HFFc6 (cell line): Measurements from ENCODE around the gene ECHDC1. TPM values are rescaled to one million over a fixed set of nuclear protein-coding genes. Genes with fewer than 3 reads are reported as not detected.
"Not testable (repeated sequence)": the region's sequence is repeated elsewhere in the genome, so short reads cannot be mapped to it uniquely, and the experiment has no call there.

Experiments used
- DNase-seq: peaks from one replicate; pipeline ENCODE4 v3.0.0-alpha.2; 2018
- H3K27ac Mint-ChIP-seq: 2 replicates; pipeline ENCODE4 v1.8.0; 2020; ENCODE audit warnings: mild to moderate bottlenecking, mixed read lengths
- H3K27me3 Mint-ChIP-seq: 2 replicates; pipeline ENCODE4 v1.8.0; 2021; ENCODE audit warnings: mild to moderate bottlenecking, moderate library complexity, mixed read lengths; ENCODE audit not compliant: insufficient read depth
- H3K36me3 Mint-ChIP-seq: 2 replicates; pipeline ENCODE4 v1.8.0; 2021; ENCODE audit warnings: low read depth, mixed read lengths
- H3K4me1 Mint-ChIP-seq: 2 replicates; pipeline ENCODE4 v1.8.0; 2020; ENCODE audit warnings: low read depth, mixed read lengths
- H3K4me3 Mint-ChIP-seq: 2 replicates; pipeline ENCODE4 v1.8.0; 2020; ENCODE audit warnings: mild to moderate bottlenecking, moderate library complexity, mixed read lengths
- H3K9me3 Mint-ChIP-seq: 2 replicates; pipeline ENCODE4 v1.8.0; 2020; ENCODE audit warnings: mild to moderate bottlenecking, mixed read lengths
- total RNA-seq, 6 experiments: library from RNA; stranded (reverse); fragmentation: NEBNext Ultra II Directional; extraction: Animal tissue kit (Norgen Biotek cat#: 25700); gene quantifications; 2 replicates in 1 of 6; 3 replicates in 5 of 6; pipeline ENCODE4 v1.2.3, GENCODE V29; 2021
- TF ChIP-seq, protein P1 (sequence below): fragments of 200-600 bp; sonication (generic); IDR thresholded peaks from 2 replicates; pipeline ENCODE4 v1.5.0; 2021; ENCODE audit warnings: antibody characterized with exemption, mild to moderate bottlenecking

ECHDC1 gene
- total RNA-seq, 6 experiments from 2014 or later, result 62.2 to 69.9 (median 65.9) TPM

DNA sequence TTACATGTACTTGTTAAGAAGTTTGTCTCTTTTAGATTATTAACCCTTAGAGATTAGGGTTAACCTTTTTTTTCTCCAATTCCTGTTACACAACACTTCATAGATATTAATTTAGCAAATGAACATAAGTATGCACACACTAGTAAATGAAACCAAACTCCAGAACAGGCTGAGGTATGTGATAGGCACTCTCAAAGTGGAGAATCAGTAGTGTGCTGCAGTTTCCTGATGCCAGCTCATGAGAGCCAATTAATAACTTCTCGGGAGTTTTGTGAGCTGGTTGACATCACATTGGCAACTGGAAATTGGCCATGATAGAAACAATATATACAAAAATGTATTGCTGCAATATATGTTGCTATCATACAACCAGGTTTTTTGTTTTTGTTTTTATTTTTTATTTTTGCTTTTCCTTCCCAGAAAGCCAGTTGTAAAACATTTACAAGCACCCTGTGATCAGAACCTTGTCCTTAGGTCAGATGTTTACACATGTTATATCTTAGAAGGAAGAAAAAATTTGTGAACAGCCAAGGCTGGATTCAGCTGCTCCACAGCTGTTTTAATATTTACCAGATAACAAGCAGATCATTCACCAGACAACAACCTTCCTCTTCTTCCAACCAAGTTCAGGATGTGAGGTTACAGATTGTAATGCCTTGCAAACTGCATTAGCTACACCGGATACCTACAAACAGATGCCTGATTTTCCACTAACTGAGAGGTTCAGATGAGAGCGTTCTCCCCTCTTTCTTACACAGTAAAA is 42.4 kb upstream of the ECHDC1 start:
- Mint-ChIP-seq H3K36me3 (no peaks in the 10 kb centered on the region), H3K4me3 (no peak overlapping the region), H3K27me3 (no peaks in the 10 kb centered on the region), H3K9me3 (no peaks in the 10 kb centered on the region), H3K4me1 (no peaks in the 10 kb centered on the region), H3K27ac (no peak overlapping the region)
- DNase-seq, result no peak
- TF ChIP-seq, protein P1, sequence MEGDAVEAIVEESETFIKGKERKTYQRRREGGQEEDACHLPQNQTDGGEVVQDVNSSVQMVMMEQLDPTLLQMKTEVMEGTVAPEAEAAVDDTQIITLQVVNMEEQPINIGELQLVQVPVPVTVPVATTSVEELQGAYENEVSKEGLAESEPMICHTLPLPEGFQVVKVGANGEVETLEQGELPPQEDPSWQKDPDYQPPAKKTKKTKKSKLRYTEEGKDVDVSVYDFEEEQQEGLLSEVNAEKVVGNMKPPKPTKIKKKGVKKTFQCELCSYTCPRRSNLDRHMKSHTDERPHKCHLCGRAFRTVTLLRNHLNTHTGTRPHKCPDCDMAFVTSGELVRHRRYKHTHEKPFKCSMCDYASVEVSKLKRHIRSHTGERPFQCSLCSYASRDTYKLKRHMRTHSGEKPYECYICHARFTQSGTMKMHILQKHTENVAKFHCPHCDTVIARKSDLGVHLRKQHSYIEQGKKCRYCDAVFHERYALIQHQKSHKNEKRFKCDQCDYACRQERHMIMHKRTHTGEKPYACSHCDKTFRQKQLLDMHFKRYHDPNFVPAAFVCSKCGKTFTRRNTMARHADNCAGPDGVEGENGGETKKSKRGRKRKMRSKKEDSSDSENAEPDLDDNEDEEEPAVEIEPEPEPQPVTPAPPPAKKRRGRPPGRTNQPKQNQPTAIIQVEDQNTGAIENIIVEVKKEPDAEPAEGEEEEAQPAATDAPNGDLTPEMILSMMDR, result no peak

DNA sequence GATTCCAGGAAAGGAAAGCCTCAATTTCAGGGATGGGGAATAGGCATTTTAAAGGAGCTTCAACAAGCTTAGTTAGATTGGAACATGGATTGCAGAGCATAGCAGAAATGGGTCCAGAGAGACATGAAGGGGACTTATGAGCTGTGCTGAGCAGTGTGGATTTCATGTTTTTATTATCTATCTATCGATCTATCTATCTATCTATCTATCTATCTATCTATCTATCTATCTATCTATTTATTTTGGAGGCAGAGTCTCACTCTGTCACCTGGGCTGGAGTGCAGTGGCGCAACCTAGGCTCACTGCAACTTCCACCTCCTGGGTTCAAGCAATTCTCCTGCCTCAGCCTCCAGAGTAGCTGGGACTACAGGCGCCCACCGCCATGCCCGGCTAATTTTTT is 41.4 kb upstream of the ECHDC1 start:
- DNase-seq, H3K27ac Mint-ChIP-seq: not testable (repeated sequence)

DNA sequence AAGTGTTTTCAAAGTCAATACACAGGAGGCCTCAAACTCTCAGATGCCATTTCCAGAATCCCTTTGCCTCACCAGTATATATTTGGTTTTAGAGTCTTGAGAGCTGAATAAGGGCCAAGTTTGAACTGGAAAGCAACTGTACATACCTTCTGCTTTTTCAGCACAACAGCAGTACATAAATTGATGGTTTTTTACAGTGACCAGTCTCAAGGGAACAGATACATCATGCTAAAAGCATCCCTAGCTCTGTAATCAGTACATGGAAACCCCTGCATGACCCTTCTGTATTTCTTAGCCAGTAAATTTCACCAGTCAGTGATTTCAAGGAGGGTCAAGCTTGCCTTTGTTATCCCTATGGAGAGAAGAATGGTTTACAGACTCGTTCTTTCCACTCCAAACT is 40.6 kb upstream of the ECHDC1 start:
- no peak overlapping the region for H3K27ac Mint-ChIP-seq
- H3K27me3 Mint-ChIP-seq, result no peaks in the 10 kb centered on the region; the same call in 1 of the 2 replicates
- DNase-seq, result no peak

More for the DNA sequence above, 41.4 kb upstream of the ECHDC1 start:
- H3K4me3 Mint-ChIP-seq, H3K9me3 Mint-ChIP-seq, H3K27me3 Mint-ChIP-seq, H3K4me1 Mint-ChIP-seq, H3K36me3 Mint-ChIP-seq: not testable (repeated sequence)

DNA sequence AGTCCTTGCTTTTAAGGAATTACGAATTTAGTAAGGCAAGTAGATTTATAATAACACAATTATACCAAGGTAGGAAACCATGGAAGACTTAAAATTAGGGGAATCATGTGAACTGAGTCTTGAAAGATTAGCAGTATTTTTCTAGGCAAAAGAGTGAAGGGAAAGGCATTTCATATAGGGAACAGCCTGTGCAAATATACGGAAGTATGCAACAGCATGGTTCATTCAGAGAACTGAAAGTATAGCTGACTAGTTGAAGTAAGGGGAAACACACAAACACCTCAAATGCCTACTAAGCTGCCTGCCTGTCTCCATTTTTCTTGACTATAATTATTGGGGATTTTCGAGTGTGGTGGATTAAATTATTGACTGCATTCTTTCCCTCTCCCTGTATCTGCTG is 39.0 kb upstream of the ECHDC1 start:
- Mint-ChIP-seq H3K4me1 (no peaks in the 10 kb centered on the region), H3K36me3 (peaks cover 6% of the 10 kb centered on the region; the same call in 1 of the 2 replicates), H3K4me3 (no peak overlapping the region), H3K9me3 (0 out of 2 replicates have a peak, but pooled peaks cover 4% of the 10 kb centered on the region), H3K27ac (no peak overlapping the region), H3K27me3 (no peaks in the 10 kb centered on the region; the same call in 1 of the 2 replicates)
- no peak for DNase-seq
- TF ChIP-seq, protein P1, result no peak

More for the DNA sequence above, 40.6 kb upstream of the ECHDC1 start:
- Mint-ChIP-seq H3K4me3 (no peak overlapping the region), H3K9me3 (0 out of 2 replicates have a peak, but pooled peaks cover 4% of the 10 kb centered on the region), H3K4me1 (no peaks in the 10 kb centered on the region), H3K36me3 (peaks cover 6% of the 10 kb centered on the region; the same call in 1 of the 2 replicates)
- TF ChIP-seq, protein P1, result no peak

DNA sequence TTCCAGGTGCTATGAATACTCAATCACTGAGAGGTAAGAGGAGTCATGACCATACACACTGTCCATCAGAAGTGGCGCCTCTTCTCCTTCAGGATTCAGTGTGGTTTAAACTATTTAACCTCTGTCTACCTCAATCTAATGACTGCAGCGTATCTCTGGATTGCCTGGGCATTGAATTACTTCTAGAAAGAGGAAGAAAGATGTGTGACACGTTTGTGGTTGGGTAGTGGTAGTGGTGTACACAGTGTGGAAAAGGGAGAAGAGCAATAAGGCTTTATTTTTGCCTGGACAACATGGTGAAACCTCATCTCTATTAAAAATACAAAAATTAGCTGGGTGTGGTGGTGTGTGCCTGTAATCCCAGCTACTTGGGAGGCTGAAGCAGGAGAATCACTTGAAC is 38.0 kb upstream of the ECHDC1 start:
- Mint-ChIP-seq H3K9me3 (0 out of 2 replicates have a peak, but pooled peaks cover 4% of the 10 kb centered on the region), H3K4me3 (no peak overlapping the region), H3K36me3 (peaks cover 6% of the 10 kb centered on the region; the same call in 1 of the 2 replicates), H3K4me1 (no peaks in the 10 kb centered on the region), H3K27me3 (no peaks in the 10 kb centered on the region; the same call in 1 of the 2 replicates), H3K27ac (no peak overlapping the region)
- no peak for DNase-seq
- TF ChIP-seq, protein P1, result no peak

DNA sequence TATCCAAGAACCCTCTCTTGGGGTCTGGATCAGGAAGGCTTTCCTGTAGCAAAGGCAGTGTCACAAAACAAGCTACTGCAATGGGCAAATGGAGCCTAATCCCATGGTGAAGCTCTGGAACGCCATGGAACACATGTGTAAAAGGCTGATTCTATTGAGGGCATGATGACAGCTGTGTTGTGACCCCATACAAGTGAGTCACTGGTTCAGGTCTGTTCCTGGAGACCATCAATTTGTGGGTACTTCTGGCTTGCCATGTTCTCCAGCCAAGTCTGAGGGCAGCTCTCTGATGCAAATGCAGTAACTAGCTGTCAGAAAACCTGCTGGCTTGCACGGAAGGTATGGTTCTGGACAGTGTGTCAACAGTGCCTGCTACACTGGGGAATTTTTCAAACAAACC is 33.3 kb upstream of the ECHDC1 start:
- no peaks in the 10 kb centered on the region; the same call in 1 of the 2 replicates for H3K27me3 Mint-ChIP-seq
- peaks cover 10% of the 10 kb centered on the region for H3K36me3 Mint-ChIP-seq
- H3K4me3 Mint-ChIP-seq, result no peak overlapping the region
- TF ChIP-seq, protein P1, result no peak
- H3K9me3 Mint-ChIP-seq, result peaks cover 9% of the 10 kb centered on the region
- no peak for DNase-seq
- H3K27ac Mint-ChIP-seq, result no peak overlapping the region
- H3K4me1 Mint-ChIP-seq, result no peaks in the 10 kb centered on the region
